HG02973 (cell line): ENCODE results near the gene ISL1.

Experiments used
- ATAC-seq: cut with Tn5 transposase; IDR thresholded peaks from one replicate; pipeline ENCODE4 v1.9.1; 2021; ENCODE audit warnings: moderate library complexity; ENCODE audit not compliant: unreplicated experiment

The ISL1 gene

DNA sequence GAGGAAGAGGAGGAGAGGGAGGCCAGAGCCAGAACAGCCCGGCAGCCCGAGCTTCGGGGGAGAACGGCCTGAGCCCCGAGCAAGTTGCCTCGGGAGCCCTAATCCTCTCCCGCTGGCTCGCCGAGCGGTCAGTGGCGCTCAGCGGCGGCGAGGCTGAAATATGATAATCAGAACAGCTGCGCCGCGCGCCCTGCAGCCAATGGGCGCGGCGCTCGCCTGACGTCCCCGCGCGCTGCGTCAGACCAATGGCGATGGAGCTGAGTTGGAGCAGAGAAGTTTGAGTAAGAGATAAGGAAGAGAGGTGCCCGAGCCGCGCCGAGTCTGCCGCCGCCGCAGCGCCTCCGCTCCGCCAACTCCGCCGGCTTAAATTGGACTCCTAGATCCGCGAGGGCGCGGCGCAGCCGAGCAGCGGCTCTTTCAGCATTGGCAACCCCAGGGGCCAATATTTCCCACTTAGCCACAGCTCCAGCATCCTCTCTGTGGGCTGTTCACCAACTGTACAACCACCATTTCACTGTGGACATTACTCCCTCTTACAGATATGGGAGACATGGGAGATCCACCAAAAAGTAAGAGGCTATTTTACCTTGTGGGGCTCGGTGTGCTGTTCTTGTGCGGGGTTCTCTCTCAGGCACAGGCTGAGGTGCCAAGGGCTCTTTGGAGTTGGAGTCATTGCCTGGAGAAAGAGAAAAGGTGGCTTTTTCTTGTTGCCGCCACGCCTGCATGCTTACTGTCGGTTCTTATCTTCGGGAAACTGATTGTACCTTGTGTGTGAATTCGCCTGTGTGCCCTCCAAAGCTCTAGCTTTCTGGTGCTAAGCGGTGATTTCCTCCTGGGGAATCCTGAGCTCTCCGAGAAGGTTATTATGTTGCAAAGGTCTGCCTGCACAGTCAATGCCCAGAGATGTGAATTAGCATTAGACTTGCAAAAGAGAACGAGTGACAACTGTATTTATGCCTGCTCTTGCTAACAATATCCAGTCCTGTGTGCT, at the start of gene ISL1:
ISL1 (plus strand) TSS at position 318 of the 991 bp plus-strand sequence; CDS start at position 542, 224 bp downstream.
- no peak for ATAC-seq

DNA sequence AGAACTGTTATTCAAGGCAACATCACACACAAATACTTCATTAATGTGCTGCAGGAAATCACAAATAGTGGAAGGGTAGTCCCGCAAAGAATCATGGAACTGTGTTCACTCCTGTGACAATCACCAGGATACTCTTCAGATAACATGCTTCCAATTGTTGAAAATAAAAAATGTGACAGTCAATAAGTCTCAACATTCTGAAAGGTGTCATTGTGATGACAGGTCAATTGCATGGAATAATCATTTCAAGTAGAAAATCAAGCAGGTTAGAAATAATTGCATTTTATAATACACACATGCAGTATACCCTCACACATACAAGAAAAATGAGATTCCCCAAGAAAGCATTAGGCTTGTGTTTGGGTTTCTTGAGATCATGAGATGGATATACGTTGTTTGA, 46.4 kb upstream of the ISL1 start:
- no peak for ATAC-seq

DNA sequence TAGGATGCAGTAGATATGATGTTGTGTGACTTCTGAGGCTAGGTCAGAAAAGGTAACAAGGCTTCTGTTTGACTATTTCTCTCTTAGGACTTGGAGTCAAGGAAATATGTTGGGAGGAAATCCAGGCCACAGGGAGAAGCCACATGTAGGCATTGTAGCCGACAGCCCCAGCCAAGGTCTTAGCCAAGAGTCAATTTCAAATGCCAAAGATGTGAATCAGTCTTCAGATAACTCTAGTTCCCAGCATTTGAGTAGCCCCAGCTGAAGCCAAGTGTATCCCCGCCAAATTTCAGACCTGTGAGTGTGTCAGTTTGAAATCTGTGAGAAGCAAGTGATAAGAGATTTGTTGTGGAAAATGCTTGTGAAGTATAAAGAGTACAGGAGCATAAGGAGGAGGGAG, 38.1 kb upstream of the ISL1 start:
- ATAC-seq: no peak

- no peak for ATAC-seq
These were observed 36.1 kb upstream of the ISL1 start for GRCh38 chr5:51347157-51347556.

DNA sequence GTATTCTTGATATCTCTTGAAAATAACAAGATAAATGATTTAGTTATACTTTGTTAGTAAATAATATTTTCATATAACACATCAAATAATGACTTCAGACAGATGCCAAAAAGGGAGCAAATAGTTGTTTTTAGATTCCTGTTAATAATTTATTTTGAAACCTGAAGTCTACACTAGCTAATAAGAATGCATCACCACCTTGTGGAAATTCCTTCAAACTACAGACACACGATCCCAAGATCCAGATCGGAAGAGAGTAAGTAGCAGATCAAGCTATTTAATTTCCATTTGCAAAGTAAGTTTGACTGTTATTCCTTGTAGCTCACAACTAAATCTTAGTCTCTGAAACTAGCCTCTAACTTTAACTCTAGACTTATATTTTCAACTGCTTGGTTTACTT, 35.5 kb upstream of the ISL1 start:
- no peak for ATAC-seq

DNA sequence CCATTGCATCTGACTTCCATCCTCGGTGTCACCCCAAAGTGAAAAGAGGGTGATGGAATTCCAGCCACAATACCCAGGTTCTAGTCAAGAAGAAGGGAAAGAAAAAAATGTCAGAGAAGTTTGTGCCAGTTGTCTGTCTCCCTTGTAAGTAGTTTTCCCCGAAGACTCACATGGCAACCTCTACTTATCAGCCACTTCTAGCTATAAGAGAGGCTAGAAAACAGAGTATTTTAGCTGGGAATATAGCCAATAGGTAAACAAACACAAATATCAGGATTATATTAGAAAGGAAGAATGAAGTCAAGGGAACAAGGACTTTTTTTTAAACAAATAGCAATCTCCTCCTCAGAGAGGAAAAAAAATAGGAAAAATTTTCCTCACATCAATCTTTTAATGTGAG, 12.2 kb upstream of the ISL1 start:
- ATAC-seq: no peak

DNA sequence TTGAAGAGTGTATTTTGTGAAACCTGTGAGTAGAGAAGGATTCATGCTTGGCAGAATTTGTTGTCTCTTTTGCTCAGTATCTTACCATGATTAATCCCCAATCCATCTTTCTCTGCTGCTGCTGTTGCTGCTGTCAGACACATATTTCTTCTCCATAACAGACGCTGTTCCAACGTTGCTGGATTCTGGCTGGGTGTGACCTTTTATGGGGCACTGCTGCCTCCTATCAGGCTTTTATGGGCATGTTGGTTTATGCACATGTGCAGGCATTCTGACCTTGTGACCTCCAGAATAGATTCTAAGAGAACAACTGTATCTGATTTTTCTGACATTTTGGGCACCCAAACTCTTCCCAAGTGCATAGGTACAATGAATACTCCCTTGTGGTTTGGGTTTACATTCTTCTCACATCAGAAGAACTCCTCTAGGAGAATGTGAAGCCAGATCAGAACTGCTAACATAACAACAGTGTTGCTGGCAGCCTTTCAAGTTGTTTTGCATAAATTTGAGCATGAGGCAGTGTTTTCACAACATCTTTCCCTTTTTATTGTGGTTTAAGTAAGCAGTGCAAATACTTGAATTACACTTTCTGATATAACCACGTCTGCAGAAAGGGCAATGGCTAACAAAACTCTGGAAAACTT, 9.2 kb upstream of the ISL1 start:
- ATAC-seq: no peak

DNA sequence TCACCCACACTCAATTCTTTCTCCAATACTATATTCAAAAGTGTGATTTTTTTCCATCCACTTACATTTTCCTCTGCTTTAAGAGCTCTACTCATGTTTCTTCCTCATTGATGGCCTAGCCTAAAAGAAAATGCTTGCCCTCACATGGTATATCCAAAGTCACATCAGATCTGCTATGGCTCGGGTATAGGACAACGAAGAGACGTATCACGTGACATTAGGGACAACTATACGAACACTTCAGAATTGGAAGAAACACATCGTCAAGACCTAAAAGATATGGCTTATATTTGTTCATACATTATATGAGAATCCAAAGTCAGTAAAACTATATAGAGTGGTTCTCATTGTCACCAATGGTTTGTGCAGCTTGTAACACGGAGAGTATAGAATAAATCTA, 8.2 kb upstream of the ISL1 start:
- no peak for ATAC-seq

DNA sequence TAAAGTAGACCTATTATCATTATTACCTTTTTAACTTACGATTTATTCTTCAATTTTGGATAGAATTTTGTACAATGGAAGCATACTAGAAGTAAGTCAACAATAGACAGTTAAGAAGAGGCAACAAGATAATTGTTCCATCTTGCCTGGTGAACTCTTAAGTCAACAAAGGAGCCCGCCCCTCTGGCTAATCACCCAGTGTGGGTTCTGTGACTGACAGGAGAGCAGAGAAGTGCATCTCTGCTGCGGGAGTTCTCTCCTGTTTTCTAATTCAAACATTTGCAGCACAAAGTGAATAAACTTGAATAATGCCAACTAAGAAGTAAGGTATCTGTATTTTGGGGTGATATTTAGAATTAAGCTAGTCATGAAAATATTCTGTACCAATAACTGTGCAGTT, 6.7 kb upstream of the ISL1 start:
- ATAC-seq: no peak

DNA sequence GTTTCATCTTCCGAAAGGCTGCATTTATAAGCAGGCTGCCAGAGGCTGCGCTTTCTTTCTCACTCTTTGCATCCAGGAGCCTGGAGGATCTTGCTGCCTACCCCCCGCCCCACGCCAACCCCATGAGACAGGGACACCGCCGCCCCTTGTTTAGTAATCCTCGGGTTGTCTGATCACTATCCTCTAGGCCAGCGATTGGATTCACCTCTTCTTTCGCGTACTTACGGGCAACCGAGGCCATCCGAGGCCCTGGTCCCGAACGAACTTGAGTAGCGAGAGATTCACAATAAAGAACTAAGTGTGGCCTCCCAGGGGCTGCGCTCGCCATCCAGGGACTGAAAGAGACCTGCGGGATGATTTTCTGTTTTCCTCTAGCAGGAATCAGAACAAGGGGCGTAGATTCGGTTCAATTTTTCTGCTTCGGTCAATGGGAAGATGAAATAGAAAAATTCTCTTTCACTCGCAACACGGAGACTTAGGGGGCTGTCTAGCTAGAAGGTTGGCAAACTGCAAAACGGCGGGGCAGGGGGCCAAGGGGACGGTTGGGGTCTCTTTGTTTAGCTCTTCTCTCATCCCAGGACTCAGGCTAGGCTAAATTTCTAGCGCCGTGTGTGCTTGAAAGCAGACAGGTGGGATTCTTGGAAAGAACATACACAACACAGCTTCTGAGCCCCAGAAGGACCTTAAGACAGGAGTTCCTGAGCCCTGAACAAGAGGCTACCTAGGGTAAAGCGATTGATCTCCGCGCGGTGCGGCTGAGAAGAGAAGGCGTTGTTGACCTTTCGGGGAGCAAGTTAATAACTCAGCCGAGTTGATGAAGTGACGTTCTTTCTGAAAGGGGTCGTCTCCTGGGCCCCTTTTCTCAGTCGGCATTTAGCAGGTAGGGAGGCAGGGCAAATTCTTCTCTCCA, 5.8 kb upstream of the ISL1 start:
- no peak for ATAC-seq

- no peak for ATAC-seq
These were observed 5.2 kb upstream of the ISL1 start for GRCh38 chr5:51378061-51378409.

DNA sequence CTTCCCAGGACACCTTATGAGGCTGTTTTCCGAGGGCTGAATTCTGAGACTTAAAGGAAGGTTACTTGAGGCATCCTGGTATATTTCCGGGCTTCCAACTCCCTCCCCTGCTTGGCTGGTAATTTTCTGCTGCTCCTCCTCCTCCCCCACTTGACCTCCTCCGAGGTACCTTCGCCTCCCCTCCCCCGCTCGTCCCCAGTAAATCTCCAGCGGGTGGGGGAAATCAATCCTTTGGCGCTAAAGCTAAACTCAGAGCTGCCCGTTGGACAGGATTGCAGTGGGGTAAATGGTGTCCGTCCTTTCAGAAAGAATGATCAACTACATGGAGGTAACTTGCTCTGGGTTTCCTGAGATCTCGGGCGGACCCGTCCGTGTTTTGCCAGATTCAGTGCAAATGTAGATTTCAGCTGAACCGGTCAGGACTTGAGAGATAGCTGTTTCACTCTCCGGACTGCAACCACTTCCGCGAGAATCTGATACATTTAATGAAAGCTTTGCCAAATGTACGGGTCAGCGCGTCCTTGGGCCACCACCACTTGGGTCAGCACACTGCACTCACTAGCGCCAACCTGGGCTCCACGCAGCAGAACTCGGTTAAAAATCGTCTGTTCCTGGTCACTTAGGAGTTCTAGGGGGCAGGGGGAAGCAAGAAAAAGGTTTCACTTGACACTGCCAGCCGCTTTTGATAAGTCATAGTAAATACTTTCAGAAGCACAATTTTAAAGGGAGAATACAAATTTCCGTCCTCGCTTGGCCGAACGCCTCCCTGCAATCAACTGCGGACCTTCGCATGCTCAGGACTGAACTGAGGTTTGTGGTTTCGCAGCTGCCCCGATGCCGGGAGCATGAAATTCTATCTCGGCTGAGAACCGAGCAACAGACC, 4.6 kb upstream of the ISL1 start:
- ATAC-seq: no peak

DNA sequence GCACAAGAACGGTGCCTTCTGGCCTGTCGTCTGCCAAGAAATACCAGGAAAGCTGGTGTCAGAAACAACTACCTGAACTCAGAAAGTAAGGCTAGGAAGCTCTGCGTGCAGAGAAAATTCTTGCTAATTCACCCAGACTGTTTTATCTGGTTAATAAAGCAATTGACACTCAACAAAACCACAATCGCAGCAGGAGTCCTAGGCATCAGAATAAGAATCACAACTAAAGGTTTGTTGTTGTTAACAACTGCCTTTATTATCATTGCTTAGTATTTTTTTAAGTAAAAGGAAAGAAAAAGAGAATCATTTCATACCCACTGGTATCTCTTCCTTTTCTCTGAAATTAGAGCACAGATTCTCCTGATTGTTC, 3.9 kb upstream of the ISL1 start:
- ATAC-seq: no peak

DNA sequence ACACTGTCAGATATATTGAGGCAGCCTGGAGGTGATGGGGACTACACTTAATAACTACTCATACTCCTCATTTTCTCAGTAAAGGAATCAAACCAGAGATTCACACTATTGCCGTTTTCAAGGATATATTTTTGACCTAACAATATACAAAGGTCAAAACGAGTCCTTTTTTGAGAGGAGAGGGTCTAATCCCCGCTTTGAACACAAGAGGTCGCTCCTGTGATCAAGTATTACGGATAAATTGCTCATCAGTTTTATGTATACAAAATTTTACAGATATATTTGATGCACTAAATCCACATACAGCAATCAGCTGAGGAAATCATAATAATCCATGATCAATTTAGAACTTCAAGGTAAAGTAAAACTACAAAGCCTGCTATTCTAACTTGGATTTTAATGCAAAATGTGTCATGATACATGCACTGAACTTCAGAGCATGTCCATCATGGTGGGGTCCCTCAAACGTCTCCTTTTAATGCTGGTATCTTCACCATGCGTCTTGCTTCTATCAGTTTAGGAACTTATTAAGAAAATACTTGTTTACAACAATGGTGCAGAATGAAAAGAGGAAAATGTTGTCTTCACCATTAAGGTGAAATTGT, 2.5 kb upstream of the ISL1 start:
- no peak for ATAC-seq

DNA sequence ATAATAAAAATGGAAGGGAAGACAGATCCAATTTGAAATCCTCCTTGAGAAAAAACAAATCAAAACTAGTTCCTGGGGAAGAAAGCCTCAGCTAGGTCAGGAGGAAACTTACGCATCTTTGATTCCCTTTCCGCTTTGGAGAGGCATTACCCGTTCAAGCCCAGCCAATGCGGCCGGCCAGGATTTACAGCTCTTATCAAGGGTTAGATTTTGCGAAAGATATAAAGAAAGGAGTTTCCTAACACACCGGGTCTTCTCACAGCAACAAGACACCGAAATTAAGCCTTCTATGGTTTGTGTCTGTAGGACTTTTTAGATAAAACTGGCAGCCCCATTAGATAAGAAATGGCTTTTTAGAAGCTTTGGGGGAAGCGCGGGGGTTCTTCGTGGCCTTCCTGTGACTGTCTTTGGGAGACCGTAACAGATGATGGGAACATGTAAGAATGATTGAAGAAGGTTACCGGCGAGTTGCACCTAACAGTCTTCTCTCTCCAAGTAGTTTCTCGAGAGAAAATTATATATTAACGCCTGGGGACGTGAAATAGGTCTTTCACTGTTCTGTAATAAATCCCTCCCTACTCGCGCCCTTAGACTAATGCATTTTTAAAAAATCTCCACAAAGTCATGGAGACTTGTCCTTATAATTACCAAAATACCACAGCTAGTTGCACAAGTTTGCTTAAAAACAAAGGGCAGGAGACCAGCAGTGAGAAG, 1.3 kb upstream of the ISL1 start:
- no peak for ATAC-seq

- no peak for ATAC-seq
These were observed 622 bp upstream of the ISL1 start for GRCh38 chr5:51382521-51383130.

GRCh38 chr5:51384281-51384840, 1.1 kb downstream of the ISL1 start:
- no peak for ATAC-seq

- no peak for ATAC-seq
These were observed 2.0 kb downstream of the ISL1 start for GRCh38 chr5:51385216-51385615.
